ENCODE data around the gene BDH1. TPM values are rescaled to one million over a fixed set of nuclear protein-coding genes. Genes with fewer than 3 reads are reported as not detected.
"Not testable (repeated sequence)": the region's sequence is repeated elsewhere in the genome, so short reads cannot be mapped to it uniquely, and the experiment has no call there.

BDH1 gene
- polyA plus RNA-seq, 1 of the 3 experiments (the other 2 are of a cell fraction) = 19.8 TPM

GRCh38 chr3:197571074-197571879 is 15.5 kb upstream of the BDH1 start:
- H3K27ac ChIP-seq (ENCODE audit: low read depth in 2 of 2, low read length in 1 of 2); H4K20me1 ChIP-seq (ENCODE audit: insufficient read depth); H3K27me3 ChIP-seq (ENCODE audit: insufficient read depth); H3K4me2 ChIP-seq; H3K36me3 ChIP-seq (replicated peaks in 1 of 2; ENCODE audit: control insufficient read depth in 1 of 2, insufficient read depth in 2 of 2, low read length in 1 of 2); H3K4me3 ChIP-seq (ENCODE audit: low read depth in 2 of 2, low read length in 1 of 2); H3K79me2 ChIP-seq (ENCODE audit: insufficient read depth); H3F3A ChIP-seq (replicated peaks; ENCODE audit: insufficient read depth); H3K9me2 ChIP-seq; POLR2A ChIA-PET; H3K4me1 ChIP-seq (ENCODE audit: control insufficient read depth in 1 of 2, insufficient read depth in 2 of 2, low read depth in 1 of 2, low read length in 1 of 2); DNase-seq; H2AFZ ChIP-seq (ENCODE audit: low read depth); H3K9me3 ChIP-seq; H3K9ac ChIP-seq: not testable (repeated sequence)
- CTCF ChIA-PET = interaction anchor here (1.3 kb wide), 1 partner anchor 28 kb away, joined by 7 read pairs; no protein-coding TSS in a partner anchor
- 24% methylated on average over 4 of the region's 4 CpGs for WGBS (ENCODE audit: low lambda C conversion rate)

- DNase-seq; H3K79me2 ChIP-seq (ENCODE audit: insufficient read depth); H3F3A ChIP-seq (replicated peaks; ENCODE audit: insufficient read depth); H3K9me2 ChIP-seq; H2AFZ ChIP-seq (ENCODE audit: low read depth); H3K9ac ChIP-seq; H3K4me3 ChIP-seq (ENCODE audit: low read depth in 2 of 2, low read length in 1 of 2); H3K4me1 ChIP-seq (ENCODE audit: control insufficient read depth in 1 of 2, insufficient read depth in 2 of 2, low read depth in 1 of 2, low read length in 1 of 2); H3K4me2 ChIP-seq; H3K36me3 ChIP-seq (replicated peaks in 1 of 2; ENCODE audit: control insufficient read depth in 1 of 2, insufficient read depth in 2 of 2, low read length in 1 of 2); H4K20me1 ChIP-seq (ENCODE audit: insufficient read depth); H3K27ac ChIP-seq (ENCODE audit: low read depth in 2 of 2, low read length in 1 of 2); H3K27me3 ChIP-seq (ENCODE audit: insufficient read depth); POLR2A ChIA-PET: not testable (repeated sequence)
- CTCF ChIA-PET = interaction anchor here (1.2 to 2.2 kb wide), 2 partner anchors 14 to 30 kb away, joined by 5 to 9 read pairs; partner anchors contain the start of gene BDH1
- peaks cover 11% of the 10 kb centered on the region for H3K9me3 ChIP-seq
- WGBS (ENCODE audit: low lambda C conversion rate) = 10% methylated on average over 2 of the region's 2 CpGs
These were observed 13.7 kb upstream of the BDH1 start for GRCh38 chr3:197569433-197569832.

- DNase-seq = peak; percentile 54
- Histone ChIP-seq H3K4me2 (no peak overlapping the region), H3K27ac (ENCODE audit: low read depth in 2 of 2, low read length in 1 of 2) (no peak overlapping the region), H4K20me1 (ENCODE audit: insufficient read depth) (no peaks in the 10 kb centered on the region), H3K4me3 (ENCODE audit: low read depth in 2 of 2, low read length in 1 of 2) (no peak overlapping the region), H3K4me1 (ENCODE audit: control insufficient read depth in 1 of 2, insufficient read depth in 2 of 2, low read depth in 1 of 2, low read length in 1 of 2) (peaks cover 0 to 7% of the 10 kb centered on the region in 2 experiments; a peak in 1 of 4 replicates), H3K9ac (no peak overlapping the region), H3K36me3 (replicated peaks in 1 of 2; ENCODE audit: control insufficient read depth in 1 of 2, insufficient read depth in 2 of 2, low read length in 1 of 2) (peaks cover 0 to 5% of the 10 kb centered on the region in 2 experiments), H3K9me3 (peaks cover 16% of the 10 kb centered on the region), H3K27me3 (ENCODE audit: insufficient read depth) (no peaks in the 10 kb centered on the region), H2AFZ (ENCODE audit: low read depth) (no peak overlapping the region), H3K9me2 (no peaks in the 10 kb centered on the region), H3F3A (replicated peaks; ENCODE audit: insufficient read depth) (no peaks in the 10 kb centered on the region), H3K79me2 (ENCODE audit: insufficient read depth) (no peaks in the 10 kb centered on the region)
- TF ChIP-seq TAF1 (IDR thresholded peaks at IDR 0.05; ENCODE audit: borderline replicate concordance, low read depth, low read length) (no peak), JUND (IDR thresholded peaks at IDR 0.05) (no peak), ZBTB33 (IDR thresholded peaks at IDR 0.05; ENCODE audit: borderline replicate concordance, low read depth) (no peak), CTCF (IDR thresholded peaks at IDR 0.05) (no peak), REST (IDR thresholded peaks at IDR 0.05; ENCODE audit: low read depth, low read length) (no peak), RXRA (IDR thresholded peaks at IDR 0.05; ENCODE audit: borderline replicate concordance, low read depth) (no peak)
- ChIA-PET CTCF (interaction anchor here (0.7 to 2.2 kb wide), 4 partner anchors 10 to 221 kb away, joined by 3 to 9 read pairs (median 4); partner anchors contain the start of gene BDH1), POLR2A (interaction anchor here (1.1 kb wide), 1 partner anchor 20 kb away, joined by 3 read pairs; no protein-coding TSS in a partner anchor)
- 16% methylated on average over 6 of the region's 6 CpGs for WGBS (ENCODE audit: low lambda C conversion rate)
These were observed 12.3 kb upstream of the BDH1 start for GRCh38 chr3:197567904-197568681.

All from SK-N-SH (cell line).